22Rv1 (cell line): ENCODE measurements around the gene PTPRG.

Source experiments
- CTCF ChIP-seq: fragments of 450-650 bp; IDR thresholded peaks from 2 replicates; pipeline ENCODE4 v1.5.1; 2017; ENCODE audit warnings: mild to moderate bottlenecking
- ZFX ChIP-seq: fragments of 450-650 bp; IDR thresholded peaks from 2 replicates; pipeline ENCODE4 v1.6.1; 2017; ENCODE audit warnings: antibody characterized with exemption, borderline replicate concordance

GRCh38 chr3:61862614-61863289, 301.4 kb downstream of the PTPRG start:
- TF ChIP-seq CTCF: no peak
- no peak for TF ChIP-seq ZFX
